Activated naive CD8-positive, alpha-beta T cell treated with anti-CD3 and anti-CD28 coated beads for 36 hours (primary cell): ENCODE measurements around the gene POLR2I. TPM values are rescaled to one million over a fixed set of nuclear protein-coding genes. Genes with fewer than 3 reads are reported as not detected.

ENCODE experiments used
- DNase-seq: peaks from one replicate; pipeline ENCODE4 v3.0.0; 2021
- H3K27ac Mint-ChIP-seq: one replicate; pipeline ENCODE4 v1.8.0; 2022; ENCODE audit warnings: mild to moderate bottlenecking, moderate library complexity, mixed read lengths
- H3K27me3 Mint-ChIP-seq: one replicate; pipeline ENCODE4 v1.8.0; 2022; ENCODE audit warnings: mild to moderate bottlenecking, mixed read lengths
- H3K36me3 Mint-ChIP-seq: one replicate; pipeline ENCODE4 v1.8.0; 2021; ENCODE audit warnings: mild to moderate bottlenecking, mixed read lengths
- H3K4me1 Mint-ChIP-seq: one replicate; pipeline ENCODE4 v1.8.0; 2021; ENCODE audit warnings: mixed read lengths
- H3K4me3 Mint-ChIP-seq: one replicate; pipeline ENCODE4 v1.8.0; 2022; ENCODE audit warnings: mild to moderate bottlenecking, moderate library complexity, mixed read lengths
- H3K9me3 Mint-ChIP-seq: one replicate; pipeline ENCODE4 v1.8.0; 2022; ENCODE audit warnings: mixed read lengths
- total RNA-seq, 2 experiments: library from RNA; stranded (reverse); gene quantifications; one replicate each; pipeline ENCODE4 v1.2.3, GENCODE V29; 2021

The POLR2I gene
- total RNA-seq, 2 experiments from 2014 or later = 93.4 to 94.0 TPM

- Mint-ChIP-seq H3K4me1 (peaks cover 25% of the 10 kb centered on the region), H3K36me3 (peaks cover 19% of the 10 kb centered on the region), H3K9me3 (no peaks in the 10 kb centered on the region), H3K4me3 (peak overlapping the region; percentile 99), H3K27ac (peak overlapping the region; percentile 93), H3K27me3 (peaks cover 6% of the 10 kb centered on the region)
- peak; percentile 27 for DNase-seq
Measured at GRCh38 chr19:36113894-36114720, 568 bp downstream of the POLR2I start.

GRCh38 chr19:36113425-36113824 lies 1.2 kb downstream of the POLR2I start:
- peaks cover 6% of the 10 kb centered on the region for H3K27me3 Mint-ChIP-seq
- H3K4me3 Mint-ChIP-seq = peak overlapping the region; percentile 99
- H3K9me3 Mint-ChIP-seq = no peaks in the 10 kb centered on the region
- no peak for DNase-seq
- H3K4me1 Mint-ChIP-seq = peaks cover 25% of the 10 kb centered on the region
- H3K36me3 Mint-ChIP-seq = peaks cover 24% of the 10 kb centered on the region
- H3K27ac Mint-ChIP-seq = peak overlapping the region; percentile 93

- Mint-ChIP-seq H3K9me3 (no peaks in the 10 kb centered on the region), H3K36me3 (peaks cover 18% of the 10 kb centered on the region), H3K4me3 (peak overlapping the region; percentile 56), H3K27me3 (peaks cover 6% of the 10 kb centered on the region), H3K4me1 (peaks cover 23% of the 10 kb centered on the region), H3K27ac (peak overlapping the region; percentile 59)
- DNase-seq = no peak
Measured at GRCh38 chr19:36112678-36113077, 2.0 kb downstream of the POLR2I start.

DNA sequence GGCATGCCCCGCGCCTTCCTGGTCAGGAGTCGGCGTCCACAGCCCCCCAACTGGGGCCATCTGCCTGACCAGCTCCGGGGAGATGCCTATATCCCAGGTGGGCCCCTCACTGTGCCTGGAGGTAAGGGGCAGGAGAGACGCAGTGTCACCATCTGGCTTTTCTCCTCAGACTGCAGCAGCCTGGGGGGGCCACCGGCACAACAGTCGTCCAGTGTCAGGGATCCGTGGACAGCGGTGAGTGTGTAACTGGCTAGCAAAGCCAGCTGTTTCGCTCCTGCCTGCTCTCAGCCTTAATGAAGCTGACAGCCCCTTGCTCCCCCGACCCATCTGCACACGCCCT lies 3.5 kb downstream of the POLR2I start:
- Mint-ChIP-seq H3K4me3 (no peak overlapping the region), H3K36me3 (peaks cover 18% of the 10 kb centered on the region), H3K27ac (no peak overlapping the region), H3K27me3 (peaks cover 6% of the 10 kb centered on the region), H3K9me3 (no peaks in the 10 kb centered on the region), H3K4me1 (peaks cover 20% of the 10 kb centered on the region)
- no peak for DNase-seq

- Mint-ChIP-seq H3K4me3 (no peak within 1 kb of the TSS), H3K36me3 (peaks cover 18% of the 10 kb centered on the region), H3K27me3 (peaks cover 6% of the 10 kb centered on the region), H3K9me3 (no peaks in the 10 kb centered on the region), H3K27ac (no peak within 1 kb of the TSS), H3K4me1 (peaks cover 19% of the 10 kb centered on the region)
- no peak for DNase-seq
Measured at GRCh38 chr19:36110487-36111199, 4.0 kb downstream of the POLR2I start, which contains the start of gene OVOL3. TSS of gene OVOL3 (plus strand) at chr19:36111143. CDS start at chr19:36111203, 60 bp downstream.

DNA sequence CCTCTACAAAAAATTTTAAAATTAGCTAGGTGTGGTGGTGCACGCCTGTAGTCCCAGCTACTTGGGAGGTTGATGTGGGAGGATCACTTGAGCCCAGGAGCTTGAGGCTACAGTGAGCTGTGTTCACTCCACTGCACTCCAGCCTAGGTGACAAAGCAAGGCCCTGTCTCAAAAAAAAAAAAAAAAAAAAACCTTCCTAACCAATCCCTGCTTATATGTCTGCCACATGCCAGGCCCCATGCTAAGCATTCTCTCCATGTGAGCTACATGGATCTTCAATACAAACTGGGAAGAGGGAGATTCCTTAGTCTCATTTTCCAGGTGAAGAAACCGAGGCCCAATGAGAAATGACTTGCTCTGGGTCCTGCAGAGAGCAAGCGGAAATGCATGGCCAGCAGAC lies 6.0 kb downstream of the POLR2I start:
- Mint-ChIP-seq H3K27me3 (no peaks in the 10 kb centered on the region), H3K4me3 (no peak overlapping the region), H3K9me3 (no peaks in the 10 kb centered on the region), H3K36me3 (peaks cover 13% of the 10 kb centered on the region), H3K4me1 (peaks cover 7% of the 10 kb centered on the region), H3K27ac (no peak overlapping the region)
- DNase-seq = no peak

DNA sequence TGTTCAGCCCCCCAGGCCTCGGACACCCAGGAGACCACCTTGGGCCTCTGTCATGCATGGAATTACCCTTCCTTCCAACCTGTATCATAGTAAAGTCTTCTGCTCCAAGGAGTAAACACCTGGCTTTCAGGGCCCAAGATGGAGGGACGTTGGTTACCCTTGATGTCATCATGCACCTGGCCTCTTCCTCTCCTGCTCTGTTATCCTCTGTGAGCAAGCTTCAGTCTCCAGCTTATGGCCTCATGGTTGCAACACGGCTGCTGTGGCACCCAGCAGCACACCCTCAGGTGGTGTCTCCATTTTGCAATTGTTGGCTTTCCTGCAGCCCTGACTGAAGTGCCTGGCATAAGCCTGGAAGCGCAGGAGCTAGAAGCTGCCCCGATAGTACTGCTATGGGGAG lies 7.7 kb downstream of the POLR2I start:
- Mint-ChIP-seq H3K4me3 (no peak overlapping the region), H3K4me1 (no peaks in the 10 kb centered on the region), H3K27me3 (no peaks in the 10 kb centered on the region), H3K27ac (no peak overlapping the region), H3K9me3 (no peaks in the 10 kb centered on the region), H3K36me3 (peaks cover 5% of the 10 kb centered on the region)
- no peak for DNase-seq

GRCh38 chr19:36106441-36106840 lies 8.2 kb downstream of the POLR2I start:
- H3K9me3 Mint-ChIP-seq = no peaks in the 10 kb centered on the region
- H3K4me1 Mint-ChIP-seq = no peaks in the 10 kb centered on the region
- peaks cover 5% of the 10 kb centered on the region for H3K36me3 Mint-ChIP-seq
- H3K27ac Mint-ChIP-seq = no peak overlapping the region
- no peaks in the 10 kb centered on the region for H3K27me3 Mint-ChIP-seq
- H3K4me3 Mint-ChIP-seq = no peak overlapping the region
- no peak for DNase-seq

DNA sequence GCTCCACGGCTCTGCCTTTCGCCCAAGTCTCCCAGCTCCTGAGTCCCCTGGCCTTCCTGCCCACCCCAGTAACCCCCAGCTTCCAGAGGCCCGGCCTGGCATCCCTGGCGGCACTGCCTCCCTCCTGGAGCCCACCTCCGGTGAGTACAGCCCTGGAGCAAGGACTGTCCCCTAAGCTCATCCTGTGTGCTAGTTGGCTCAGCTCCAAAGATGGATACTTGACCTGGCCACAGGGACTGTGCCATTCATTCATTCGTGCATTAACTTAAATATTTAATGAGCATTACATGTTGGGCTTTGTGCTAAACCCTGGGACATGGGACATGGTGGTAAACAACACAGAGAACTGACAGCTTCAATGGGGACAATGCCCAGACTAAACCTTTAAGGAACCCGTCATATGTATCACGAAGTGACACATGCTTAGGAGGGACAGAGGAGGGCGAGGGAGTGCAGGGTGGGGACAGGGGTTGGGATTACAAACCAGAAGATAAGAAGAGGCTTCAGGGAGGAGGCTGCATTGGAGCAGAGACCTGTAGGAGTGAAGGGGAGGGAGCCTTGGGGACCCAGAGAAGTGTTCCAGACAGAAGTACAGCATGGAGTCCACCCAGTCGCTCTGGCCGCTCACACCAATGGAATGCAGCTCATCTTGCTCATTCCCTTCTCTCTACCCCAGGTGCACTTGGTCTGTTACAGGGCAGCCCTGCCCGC lies 10.7 kb downstream of the POLR2I start:
- Mint-ChIP-seq H3K27me3 (no peaks in the 10 kb centered on the region), H3K9me3 (no peaks in the 10 kb centered on the region), H3K27ac (no peak overlapping the region), H3K36me3 (peaks cover 3% of the 10 kb centered on the region), H3K4me1 (no peaks in the 10 kb centered on the region), H3K4me3 (no peak overlapping the region)
- no peak for DNase-seq

DNA sequence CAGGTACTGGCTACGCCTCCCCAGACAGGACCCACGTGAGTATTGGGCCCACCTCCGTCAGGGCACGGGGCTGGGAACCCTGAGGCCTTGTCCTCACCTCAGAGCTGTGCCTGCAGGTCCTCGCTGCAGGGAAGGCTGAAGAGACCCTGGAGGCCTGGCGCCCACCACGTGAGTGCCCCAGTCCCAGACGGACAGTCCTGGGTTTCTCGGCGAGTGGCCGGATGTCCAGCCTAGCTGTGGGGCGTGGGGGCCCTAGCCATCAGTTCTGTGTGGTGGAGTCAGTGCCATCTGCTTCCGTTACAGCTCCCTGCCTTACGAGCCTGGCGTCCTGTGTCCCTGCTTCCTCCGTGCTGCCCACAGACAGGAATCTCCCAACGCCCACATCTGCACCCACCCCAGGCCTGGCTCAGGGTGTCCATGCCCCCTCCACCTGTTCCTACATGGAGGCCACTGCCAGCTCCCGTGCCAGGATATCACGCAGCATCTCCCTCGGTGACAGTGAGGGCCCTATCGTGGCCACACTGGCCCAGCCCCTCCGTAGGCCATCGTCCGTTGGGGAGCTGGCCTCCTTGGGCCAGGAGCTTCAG lies 11.5 kb downstream of the POLR2I start:
- no peak for DNase-seq
- Mint-ChIP-seq H3K27ac (no peak overlapping the region), H3K4me3 (no peak overlapping the region), H3K9me3 (no peaks in the 10 kb centered on the region), H3K4me1 (no peaks in the 10 kb centered on the region), H3K36me3 (peaks cover 5% of the 10 kb centered on the region), H3K27me3 (no peaks in the 10 kb centered on the region)

DNA sequence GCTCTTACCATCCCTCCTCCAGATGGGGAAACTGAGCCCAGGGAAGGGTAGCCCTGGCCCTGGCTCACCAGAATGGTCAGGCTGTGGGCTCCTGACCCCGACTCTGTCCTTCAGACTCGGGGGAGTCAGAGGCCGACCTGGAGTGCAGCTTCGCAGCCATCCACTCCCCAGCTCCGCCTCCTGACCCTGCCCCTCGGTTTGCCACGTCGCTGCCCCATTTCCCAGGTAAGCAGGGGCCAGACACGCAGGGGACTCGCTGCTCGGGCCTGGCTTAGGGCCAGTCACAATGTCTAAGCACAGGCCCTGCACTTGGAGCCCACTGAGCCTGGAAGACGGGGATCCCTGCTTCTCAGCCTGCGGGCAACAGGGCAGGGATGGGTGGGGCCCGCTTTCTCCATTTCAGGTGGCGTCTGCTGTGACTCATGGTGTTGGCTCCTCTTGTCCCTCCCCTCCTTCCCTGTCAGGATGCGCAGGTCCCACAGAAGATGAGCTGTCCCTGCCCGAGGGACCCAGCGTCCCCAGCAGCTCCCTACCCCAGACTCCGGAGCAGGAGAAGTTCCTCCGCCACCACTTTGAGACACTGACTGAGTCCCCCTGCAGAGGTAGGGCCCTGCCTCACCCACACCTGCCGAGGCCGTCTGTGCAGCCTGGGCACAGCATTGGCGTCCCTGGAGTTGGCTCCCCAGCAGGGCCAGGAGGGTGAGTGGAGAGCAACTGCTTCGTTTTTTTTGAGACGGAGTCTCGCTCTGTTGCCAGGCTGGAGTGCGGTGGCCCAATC lies 12.9 kb downstream of the POLR2I start:
- DNase-seq = no peak
- Mint-ChIP-seq H3K27me3 (no peaks in the 10 kb centered on the region), H3K4me1 (no peaks in the 10 kb centered on the region), H3K9me3 (no peaks in the 10 kb centered on the region), H3K27ac (no peak overlapping the region), H3K36me3 (peaks cover 11% of the 10 kb centered on the region), H3K4me3 (no peak overlapping the region)

DNA sequence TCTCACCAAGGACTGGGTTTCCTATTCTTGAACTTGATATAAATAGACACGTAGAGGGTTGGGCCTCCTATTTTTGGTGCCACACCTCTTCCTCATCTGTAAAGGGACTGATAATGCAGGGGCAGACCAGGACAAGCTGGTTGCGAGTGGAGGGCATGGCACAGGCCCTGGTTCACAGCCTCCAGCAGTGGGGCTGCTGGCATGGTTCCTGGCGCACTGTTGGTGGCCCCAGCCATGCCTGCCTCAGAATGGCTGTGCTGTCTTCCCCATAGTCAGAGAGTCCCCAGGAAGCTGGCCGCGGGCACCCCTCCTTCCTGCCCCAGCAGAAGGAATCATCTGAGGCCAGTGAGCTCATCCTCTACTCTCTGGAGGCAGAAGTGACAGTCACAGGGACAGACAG lies 14.2 kb downstream of the POLR2I start:
- H3K27ac Mint-ChIP-seq = no peak overlapping the region
- no peaks in the 10 kb centered on the region for H3K4me1 Mint-ChIP-seq
- H3K36me3 Mint-ChIP-seq = peaks cover 13% of the 10 kb centered on the region
- H3K4me3 Mint-ChIP-seq = no peak overlapping the region
- DNase-seq = no peak
- no peaks in the 10 kb centered on the region for H3K9me3 Mint-ChIP-seq
- no peaks in the 10 kb centered on the region for H3K27me3 Mint-ChIP-seq

DNA sequence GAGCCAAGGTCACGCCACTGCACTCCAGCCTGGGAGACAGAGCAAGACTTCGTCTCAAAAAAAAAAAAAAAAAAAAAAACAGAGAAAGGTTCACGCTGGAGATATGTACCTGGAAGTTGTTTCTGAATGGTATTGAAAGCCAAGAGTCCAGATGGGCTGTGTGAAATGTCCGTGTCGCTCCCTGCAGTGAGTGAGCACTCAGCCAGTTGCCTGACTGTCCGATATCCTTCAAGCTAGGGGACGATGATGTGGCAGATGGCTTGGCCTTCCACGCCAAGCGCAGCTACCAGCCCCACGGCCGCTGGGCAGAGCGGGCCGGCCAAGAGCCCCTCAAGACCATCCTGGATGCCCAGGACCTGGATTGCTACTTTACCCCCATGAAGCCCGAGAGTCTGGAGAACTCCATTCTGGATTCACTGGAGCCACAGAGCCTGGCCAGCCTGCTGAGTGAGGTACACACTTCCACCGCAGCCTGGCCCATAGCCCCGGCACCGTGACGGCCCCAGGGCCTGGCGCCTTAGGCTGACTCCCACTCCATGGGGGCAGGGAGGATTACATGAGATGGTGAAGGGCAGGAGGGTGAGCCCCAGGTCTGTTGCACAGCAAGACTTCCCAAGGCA lies 15.4 kb downstream of the POLR2I start:
- Mint-ChIP-seq H3K9me3 (no peaks in the 10 kb centered on the region), H3K4me1 (no peaks in the 10 kb centered on the region), H3K27ac (no peak overlapping the region), H3K36me3 (peaks cover 18% of the 10 kb centered on the region), H3K4me3 (no peak overlapping the region), H3K27me3 (no peaks in the 10 kb centered on the region)
- no peak for DNase-seq

- Mint-ChIP-seq H3K4me3 (no peak overlapping the region), H3K27me3 (no peaks in the 10 kb centered on the region), H3K36me3 (peaks cover 31% of the 10 kb centered on the region), H3K9me3 (no peaks in the 10 kb centered on the region), H3K4me1 (peaks cover 15% of the 10 kb centered on the region), H3K27ac (no peak overlapping the region)
- no peak for DNase-seq
Measured at GRCh38 chr19:36097036-36097435, 17.6 kb downstream of the POLR2I start.
